ENCODE results near the gene CDKN1C.

GRCh38 chr11:2855162-2855561, 30.4 kb downstream of the CDKN1C start:
- TF ChIP-seq CTCF (IDR thresholded peaks at IDR 0.05) = no peak
- TF ChIP-seq POLR2A (IDR thresholded peaks at IDR 0.05) = no peak

Data from thyroid gland (tissue), 4 donors.